HG02885 (cell line): ENCODE measurements around the gene TRPM1.

Experiments
- ATAC-seq: cut with Tn5 transposase; IDR thresholded peaks from one replicate; pipeline ENCODE4 v1.9.1; 2021; ENCODE audit warnings: mild to moderate bottlenecking; ENCODE audit not compliant: unreplicated experiment, poor library complexity

The TRPM1 gene

DNA sequence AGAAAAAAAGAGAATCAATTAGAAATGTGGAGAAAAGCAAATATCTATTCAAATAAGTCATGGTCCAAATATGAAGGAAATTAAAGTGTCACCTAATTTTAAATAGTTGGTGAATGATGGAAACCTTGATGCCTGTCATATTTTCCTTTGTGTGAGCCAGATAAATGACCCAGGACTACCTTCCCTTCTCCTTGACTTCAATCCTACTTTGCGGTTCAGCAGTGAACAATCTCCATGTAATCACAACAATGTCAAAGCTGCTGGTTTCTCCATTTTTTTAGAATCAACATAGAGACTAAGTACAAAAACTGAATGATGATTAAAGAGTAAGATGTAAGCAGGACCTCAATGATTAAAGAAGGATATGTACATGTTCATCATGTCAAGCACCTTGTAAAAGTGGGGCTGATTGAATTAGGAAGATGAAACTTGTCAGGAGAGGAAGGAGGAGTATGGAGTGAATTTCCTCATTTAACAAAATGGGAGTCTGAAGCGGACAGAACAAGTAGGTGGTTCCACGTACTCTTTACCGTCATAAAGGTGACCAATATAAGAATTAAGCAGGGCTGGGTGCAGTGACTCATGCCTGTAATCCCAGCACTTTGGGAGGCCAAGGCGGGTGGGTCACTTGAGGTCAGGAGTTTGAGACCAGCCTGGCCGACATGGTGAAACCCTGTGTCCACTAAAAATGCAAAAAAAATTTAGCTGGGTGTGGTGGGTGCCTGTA lies 43.1 kb downstream of the TRPM1 start:
- ATAC-seq = no peak

DNA sequence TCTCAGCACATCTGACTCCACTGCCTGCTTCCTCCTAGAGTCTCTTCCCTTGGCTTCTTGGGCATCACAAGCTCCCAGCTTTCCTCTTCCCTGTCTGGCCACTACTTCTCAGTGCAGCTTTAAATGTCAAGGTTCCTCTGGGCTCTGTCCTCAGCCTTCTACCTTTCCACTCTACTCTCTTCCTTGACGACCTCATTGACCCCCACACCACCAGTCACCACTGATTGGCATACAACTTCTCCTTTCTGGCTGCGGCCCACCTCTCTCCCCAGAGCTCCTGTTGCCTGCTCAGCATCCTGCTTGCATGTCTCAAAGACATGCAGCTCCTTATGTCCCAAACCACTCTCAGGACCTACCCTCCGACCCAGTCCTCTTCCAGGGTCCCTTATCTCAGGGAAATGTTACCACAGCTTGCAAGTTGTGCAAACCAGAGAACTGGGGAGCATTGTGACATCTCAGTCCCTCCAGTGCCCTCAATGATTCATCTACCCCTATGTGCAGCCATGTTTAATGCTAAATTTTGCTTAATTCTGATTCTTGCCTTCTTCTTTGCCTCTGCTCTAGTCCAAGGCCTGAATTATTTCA lies 49.9 kb downstream of the TRPM1 start:
- no peak for ATAC-seq

DNA sequence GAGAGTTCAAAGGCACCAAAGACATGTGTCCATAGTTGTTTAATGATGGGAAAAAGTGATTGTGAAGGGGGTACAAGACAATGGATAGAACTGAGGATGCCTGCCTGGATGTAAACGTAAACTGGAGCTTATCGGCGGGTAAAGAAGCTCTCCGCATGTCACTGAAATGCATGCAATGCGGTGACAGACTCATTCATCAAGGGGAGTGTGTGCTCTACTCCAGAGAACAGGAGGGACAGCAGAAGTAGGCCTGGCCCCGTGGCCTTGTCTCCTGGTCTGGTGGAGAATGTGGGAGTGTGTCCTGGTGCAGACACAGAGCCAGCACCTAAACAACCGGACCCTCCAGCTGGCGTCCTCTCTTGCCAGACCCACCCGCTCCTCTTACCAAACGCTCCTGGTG lies 50.6 kb downstream of the TRPM1 start:
- ATAC-seq = no peak

GRCh38 chr15:31049682-31050615 lies 51.6 kb downstream of the TRPM1 start:
- no peak for ATAC-seq

GRCh38 chr15:31049111-31049510 lies 52.4 kb downstream of the TRPM1 start:
- ATAC-seq = no peak

- no peak for ATAC-seq
These were observed 54.1 kb downstream of the TRPM1 start for GRCh38 chr15:31047437-31047836.

- no peak for ATAC-seq
These were observed 54.7 kb downstream of the TRPM1 start for GRCh38 chr15:31046759-31047359.

- ATAC-seq = no peak
These were observed 55.9 kb downstream of the TRPM1 start for GRCh38 chr15:31045606-31046005.

GRCh38 chr15:31042751-31043150 lies 58.8 kb downstream of the TRPM1 start:
- no peak for ATAC-seq

GRCh38 chr15:31041610-31042009 lies 59.9 kb downstream of the TRPM1 start:
- no peak for ATAC-seq

DNA sequence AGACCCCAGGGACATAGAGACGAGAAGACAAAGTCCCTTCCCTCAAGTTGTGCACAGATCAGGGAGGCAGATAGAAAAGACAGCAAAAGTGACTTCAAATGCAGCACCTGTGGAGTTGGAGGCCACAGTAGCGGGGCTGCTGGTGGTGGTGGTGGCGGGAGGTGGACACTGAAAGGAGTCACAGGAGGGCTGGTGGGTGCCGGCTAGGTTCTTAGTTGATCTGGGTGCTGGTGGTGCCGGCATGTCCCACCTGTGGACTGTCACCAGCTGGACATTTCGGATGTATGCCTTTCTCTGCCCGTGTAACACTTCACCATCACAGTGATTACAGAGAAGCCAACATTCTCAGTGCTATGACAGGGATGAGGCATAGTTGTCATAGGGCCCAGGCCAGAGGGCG lies 60.9 kb downstream of the TRPM1 start:
- ATAC-seq = no peak

DNA sequence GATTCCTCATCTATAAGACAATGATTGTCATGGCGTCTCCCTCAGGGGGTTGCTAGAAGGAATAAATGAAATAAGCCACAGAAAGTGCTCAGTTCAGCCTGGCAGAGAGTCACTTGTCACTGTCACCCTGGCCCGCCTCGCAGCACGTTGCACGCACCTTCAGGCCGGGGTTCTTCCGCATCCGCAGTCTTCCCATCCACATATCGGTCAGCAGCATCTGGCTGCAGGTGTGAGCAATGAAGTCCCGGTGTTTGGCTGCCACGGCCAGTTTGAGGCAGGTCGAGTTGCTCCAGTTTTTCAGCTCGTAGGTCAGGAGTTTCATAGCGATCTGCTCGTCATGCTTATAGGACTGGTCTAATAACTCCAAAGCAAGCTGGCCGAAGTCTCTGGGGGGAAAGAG lies 61.6 kb downstream of the TRPM1 start:
- ATAC-seq = no peak

DNA sequence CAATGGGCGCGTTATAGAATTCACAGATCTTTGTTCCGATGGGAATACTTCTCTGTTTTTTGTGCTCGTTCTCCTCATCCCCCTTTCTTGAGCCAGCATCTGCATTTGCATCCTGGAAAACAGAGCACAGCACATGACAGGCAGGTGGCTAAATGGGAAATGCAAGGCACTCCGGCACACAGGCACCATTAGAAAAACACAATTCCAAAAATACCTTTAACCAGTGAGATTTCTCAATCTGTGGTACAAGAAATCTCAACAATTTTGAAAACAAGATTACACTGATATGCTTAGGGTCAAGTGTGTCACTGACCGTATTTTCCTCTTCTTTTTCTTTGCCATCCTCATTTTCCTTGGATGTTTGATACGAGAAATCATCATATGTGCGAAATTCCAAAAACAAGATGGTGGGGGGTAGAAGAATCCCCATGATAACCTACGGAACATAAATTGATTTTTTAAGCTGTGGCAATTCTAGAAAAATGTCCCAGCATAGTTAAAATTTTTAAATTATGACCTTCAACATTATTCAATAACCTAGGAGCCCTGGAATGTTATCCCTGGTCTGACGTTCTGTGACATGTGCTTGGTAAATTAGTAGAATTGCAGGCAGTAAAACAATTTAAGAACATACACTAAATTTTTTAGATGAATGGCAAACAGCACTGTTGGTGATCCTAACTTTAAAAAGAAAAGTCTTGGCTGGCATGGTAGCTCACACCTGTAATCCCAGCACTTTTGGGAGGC lies 63.6 kb downstream of the TRPM1 start:
- ATAC-seq = no peak

GRCh38 chr15:31036783-31037182 lies 64.7 kb downstream of the TRPM1 start:
- no peak for ATAC-seq

DNA sequence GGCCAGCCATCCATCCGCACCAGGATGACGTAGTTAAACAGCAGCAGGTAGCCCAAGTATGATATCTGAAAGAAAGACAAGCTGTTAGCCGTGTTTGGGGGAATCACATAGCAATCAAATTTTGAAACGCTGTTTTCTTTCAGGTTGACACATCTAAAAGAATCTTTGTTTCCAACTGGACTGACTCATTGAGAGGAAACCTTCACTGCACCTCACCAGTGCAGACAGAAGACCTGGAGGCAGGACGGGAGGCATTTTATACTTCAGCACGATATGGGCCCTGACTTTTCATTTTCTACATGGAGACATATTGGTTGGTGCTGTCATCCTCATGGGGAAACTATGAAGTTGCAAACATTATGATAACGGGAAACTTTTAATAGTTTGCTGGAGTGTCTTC lies 65.9 kb downstream of the TRPM1 start:
- no peak for ATAC-seq

DNA sequence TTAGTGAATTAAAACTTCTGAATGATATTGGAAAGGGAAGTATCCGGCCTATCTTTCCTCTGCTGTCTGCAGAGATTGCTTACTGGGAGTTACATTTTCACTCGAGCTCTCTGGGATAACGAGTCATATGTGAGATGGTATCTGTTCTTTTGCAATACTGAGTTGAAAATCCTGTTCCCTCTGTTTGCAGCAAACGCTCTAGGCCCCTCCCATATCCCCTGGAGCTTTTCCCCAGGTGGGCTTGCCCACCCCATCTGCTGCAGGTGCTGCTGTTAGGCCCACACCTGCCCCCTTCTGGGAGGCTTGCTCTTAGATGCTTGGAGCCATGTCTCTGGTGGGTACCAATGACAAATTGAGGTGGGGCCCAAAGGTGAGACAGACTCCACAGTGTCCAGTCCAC lies 67.4 kb downstream of the TRPM1 start:
- no peak for ATAC-seq

- no peak for ATAC-seq
These were observed 68.6 kb downstream of the TRPM1 start for GRCh38 chr15:31032961-31033371.

GRCh38 chr15:31031471-31032067 lies 70.0 kb downstream of the TRPM1 start:
- ATAC-seq = peak; percentile 66

- no peak for ATAC-seq
These were observed 73.5 kb downstream of the TRPM1 start for GRCh38 chr15:31027910-31028578.
